ENCODE results near the gene LMX1A. TPM values are rescaled to one million over a fixed set of nuclear protein-coding genes. Genes with fewer than 3 reads are reported as not detected.
A peak's percentile ranks its signal among the peaks of the same experiment; 100 is the strongest.

The LMX1A gene
- total RNA-seq, 1 donor from 2014 or later = not detected

DNA sequence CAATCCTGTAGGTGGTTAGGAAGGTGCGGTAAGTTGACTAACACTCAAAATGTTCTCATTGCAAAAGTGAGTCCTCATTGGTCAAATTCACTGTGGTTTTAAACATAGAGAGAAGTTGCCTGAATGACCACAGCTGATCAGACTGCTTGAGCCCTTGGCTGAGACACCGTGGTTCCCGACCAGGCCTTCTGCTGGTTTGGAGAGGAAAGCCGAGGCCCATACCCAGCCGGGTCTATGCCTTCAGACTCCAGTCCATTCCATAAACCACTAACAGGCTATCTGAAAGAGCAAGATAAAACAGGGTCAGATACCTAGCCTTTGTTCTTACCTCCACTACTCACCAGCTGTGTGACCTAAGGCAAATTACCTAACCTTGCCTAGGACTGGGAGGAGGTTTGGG lies 133.9 kb downstream of the LMX1A start:
- no peak for DNase-seq (ENCODE audit: low read depth)

DNA sequence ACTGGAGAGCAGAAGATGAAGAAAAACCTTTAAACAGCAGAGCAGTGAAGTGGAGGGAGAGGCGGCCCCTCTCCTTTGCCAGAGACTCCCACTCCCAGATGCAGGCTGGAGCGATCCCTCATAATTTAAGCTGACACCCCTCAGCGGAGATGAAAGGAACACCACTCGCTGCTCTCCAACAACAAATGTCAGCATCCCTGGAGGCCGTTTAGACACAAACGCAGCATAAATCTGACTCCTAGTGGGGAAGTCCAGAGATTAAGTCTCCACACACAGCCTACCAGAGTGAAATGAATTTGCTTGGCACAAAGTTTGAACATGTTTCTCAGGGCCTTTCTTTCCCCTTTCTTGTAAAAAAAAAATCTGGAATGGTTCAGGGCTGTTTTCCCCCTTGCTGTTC lies 137.8 kb downstream of the LMX1A start:
- no peak for DNase-seq (ENCODE audit: low read depth)

- DNase-seq (ENCODE audit: low read depth) = no peak
Observed at GRCh38 chr1:165217958-165218357, 138.6 kb downstream of the LMX1A start.

GRCh38 chr1:165216254-165216653 lies 140.3 kb downstream of the LMX1A start:
- DNase-seq (ENCODE audit: low read depth) = no peak

GRCh38 chr1:165215676-165216075 lies 140.8 kb downstream of the LMX1A start:
- DNase-seq (ENCODE audit: low read depth) = no peak

DNA sequence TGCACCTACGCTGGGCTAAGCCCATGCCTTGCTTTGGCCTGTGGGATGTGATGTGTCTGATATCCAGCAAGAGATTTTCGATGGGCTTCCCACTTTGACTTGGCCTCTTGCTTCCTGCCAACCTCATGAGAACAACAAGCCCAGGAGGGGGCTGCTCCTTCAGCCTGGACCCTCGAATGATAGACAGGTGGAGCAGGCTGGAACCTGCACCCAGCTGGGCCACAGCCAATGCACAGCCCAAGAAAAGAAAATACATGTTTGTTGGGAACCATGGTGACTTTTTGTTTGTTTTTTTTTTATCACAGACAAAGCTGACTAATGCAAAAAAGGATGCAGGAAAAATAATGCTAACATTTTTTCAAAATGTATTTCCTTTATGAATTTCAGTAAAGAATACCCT lies 144.3 kb downstream of the LMX1A start:
- DNase-seq (ENCODE audit: low read depth) = no peak

- DNase-seq (ENCODE audit: low read depth) = no peak
Observed at GRCh38 chr1:165207853-165208515, 148.5 kb downstream of the LMX1A start.

DNA sequence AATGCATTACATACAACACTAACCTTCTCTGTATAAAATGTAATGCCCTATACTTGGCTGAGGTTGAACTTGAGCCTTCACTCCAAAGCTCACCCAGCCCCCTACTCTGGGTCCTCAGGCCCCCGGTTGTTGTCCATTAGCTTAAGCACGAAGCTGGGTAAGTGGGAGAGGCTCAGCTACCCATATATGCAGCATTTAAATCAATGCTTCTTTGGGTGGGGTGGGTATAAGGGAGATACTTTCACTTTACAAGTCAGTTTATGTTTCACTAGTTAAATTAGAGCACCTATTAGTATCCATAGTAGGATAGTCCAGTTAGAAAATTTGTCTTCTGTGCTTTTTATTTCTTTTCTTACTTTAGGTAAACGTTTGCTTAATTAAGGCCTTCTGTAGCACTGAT lies 151.4 kb downstream of the LMX1A start:
- no peak for DNase-seq (ENCODE audit: low read depth)

- DNase-seq (ENCODE audit: low read depth) = no peak
Observed at GRCh38 chr1:165204548-165204947, 152.0 kb downstream of the LMX1A start.

DNA sequence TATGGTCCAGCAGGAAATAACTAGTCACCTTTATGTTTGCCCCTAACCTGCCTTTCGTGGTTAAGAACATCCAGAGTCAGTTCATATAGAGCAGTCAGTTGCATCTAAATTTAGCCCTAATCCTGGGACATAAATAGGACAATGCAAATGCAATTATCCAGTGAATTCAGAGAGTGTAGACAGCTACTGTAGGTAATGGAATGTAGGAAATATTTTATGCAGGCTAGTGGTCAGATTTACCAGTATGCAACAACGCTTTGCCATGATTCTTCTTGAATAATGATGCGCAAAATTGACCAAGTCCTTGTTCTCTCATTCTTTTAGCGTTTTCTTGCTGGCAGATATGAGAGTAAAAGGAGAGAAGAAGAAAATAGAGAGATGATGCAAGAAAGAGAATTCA lies 165.4 kb downstream of the LMX1A start:
- no peak for DNase-seq (ENCODE audit: low read depth)

- DNase-seq (ENCODE audit: low read depth) = no peak
Observed at GRCh38 chr1:165189913-165190312, 166.6 kb downstream of the LMX1A start.

DNA sequence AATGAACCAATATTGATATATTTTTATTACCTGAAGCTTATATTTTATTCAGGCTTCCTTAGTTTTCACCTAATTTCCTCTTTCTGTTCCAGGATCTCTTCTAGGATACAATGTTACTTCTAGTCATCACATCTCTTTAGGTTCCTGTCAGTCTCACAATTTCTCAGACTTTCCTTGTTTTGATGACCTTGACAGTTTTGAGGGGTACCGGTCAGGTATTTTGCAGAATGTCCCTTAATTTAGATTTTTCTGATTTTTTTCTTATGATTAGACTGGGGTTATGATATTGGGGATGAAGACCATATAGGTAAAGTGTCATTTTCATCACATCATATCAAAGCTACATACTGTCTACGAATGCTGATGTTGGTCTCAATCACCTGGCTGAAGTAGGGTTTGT lies 167.5 kb downstream of the LMX1A start:
- DNase-seq (ENCODE audit: low read depth) = no peak

GRCh38 chr1:165187031-165188009 lies 169.2 kb downstream of the LMX1A start:
- DNase-seq (ENCODE audit: low read depth) = no peak

DNA sequence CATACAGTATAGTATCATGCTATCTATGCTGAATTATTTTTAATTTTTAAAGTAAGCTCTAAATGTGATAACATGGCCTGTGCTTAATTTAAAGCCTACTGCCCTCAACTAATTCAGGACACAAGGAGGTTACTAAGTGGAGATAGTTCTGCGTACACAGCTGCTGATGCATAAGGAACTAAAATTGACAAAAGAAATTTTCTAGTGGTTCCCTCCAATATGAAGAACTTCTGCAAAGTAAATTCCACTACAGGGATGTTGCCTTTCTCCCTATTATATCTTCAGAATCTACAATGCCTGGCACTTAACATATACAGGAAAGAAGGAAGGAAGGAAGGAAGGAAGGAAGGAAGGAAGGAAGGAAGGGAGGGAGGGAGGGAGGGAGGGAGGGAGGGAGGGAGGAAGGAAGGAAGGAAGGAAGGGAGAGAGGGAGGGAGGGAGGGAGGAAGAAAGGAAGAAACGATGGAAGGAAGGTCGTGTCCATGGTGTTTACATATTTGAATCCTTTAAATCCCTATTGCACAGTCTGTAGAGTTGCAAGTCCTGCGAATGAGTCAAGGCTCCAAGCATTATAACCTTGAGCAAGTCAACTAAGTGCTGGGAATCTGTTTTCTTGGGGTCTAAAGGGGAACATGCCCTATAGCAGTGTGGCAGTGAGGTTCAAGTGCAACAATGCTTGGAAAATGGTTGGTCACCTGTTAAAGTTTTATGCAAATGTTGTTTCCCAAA lies 171.2 kb downstream of the LMX1A start:
- DNase-seq (ENCODE audit: low read depth) = no peak

DNA sequence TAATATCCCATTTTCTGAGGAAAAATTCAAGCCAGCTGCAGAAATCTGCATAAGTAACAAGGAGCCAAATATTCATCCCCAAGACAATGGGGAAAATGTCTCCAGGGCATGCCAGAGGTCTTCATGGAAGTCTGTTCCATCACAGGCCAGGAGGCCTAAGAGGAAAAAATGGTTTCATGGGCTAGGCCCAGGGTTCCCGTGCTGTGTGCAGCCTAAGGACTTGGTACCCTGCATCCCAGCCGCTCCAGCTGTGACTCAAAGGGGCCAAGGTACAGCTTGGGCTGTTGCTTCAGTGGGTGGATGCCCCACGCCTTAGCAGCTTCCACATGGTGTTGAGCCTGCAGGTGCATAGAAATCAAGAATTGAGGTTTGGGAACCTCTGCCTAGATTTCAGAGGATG lies 173.5 kb downstream of the LMX1A start:
- no peak for DNase-seq (ENCODE audit: low read depth)

GRCh38 chr1:165179306-165179705 lies 177.2 kb downstream of the LMX1A start:
- no peak for DNase-seq (ENCODE audit: low read depth)

DNA sequence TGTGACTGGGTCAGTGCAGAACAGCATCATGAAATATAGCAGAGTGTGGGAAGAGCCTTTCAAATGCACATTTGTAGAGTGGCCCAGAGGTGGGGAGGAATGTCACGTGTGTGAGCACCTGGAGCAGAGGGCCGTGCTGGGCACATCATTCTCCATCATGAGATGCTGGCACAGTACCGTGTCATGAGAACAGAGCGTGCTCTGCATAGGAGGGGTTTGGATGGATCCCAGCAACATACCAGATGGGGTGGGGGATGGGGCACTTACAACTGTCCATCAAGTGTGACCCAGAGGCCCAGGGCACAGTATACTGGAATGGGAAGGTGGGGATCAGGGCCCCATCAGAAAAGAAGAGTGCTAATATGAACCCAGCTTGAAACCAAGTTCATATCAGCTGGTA lies 182.0 kb downstream of the LMX1A start:
- no peak for DNase-seq (ENCODE audit: low read depth)

GRCh38 chr1:165173818-165174217 lies 182.7 kb downstream of the LMX1A start:
- DNase-seq (ENCODE audit: low read depth) = no peak

DNA sequence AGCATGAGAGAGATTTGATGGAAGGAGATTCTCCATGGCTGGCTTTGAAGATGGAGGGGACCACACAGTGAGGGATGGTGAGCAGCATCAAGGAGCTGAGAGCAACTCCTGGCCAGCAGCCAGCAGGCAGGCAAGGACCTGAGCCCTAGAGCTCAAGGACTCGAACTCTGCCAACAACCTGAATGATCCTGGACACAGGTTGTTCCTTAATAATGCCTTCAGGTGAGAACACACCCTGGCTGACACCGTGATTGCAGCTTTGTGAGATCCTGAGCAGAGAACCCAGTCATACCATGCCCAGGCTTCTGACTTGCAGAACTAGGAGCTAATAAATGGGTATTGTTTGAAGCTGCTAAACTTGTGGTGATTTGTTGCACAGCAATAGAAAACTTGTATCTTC lies 183.1 kb downstream of the LMX1A start:
- DNase-seq (ENCODE audit: low read depth) = no peak

GRCh38 chr1:165172666-165173065 lies 183.8 kb downstream of the LMX1A start:
- no peak for DNase-seq (ENCODE audit: low read depth)

- peak; percentile 14 for DNase-seq (ENCODE audit: low read depth)
Observed at GRCh38 chr1:165169729-165170128, 186.8 kb downstream of the LMX1A start.

- DNase-seq (ENCODE audit: low read depth) = peak; percentile 52
Observed at GRCh38 chr1:165169028-165169427, 187.5 kb downstream of the LMX1A start.

All from renal cortical epithelial cell (primary cell).